CD4-positive, alpha-beta T cell treated with Interleukin-15 for 4 hours (primary cell): Measurements from ENCODE around the gene PTPN3.

Experiments used
- DNase-seq: peaks from one replicate; pipeline ENCODE4 v3.0.0-alpha.2; 2020; ENCODE audit warnings: low spot score

Gene PTPN3

GRCh38 chr9:109421026-109421970, 76.8 kb downstream of the PTPN3 start:
- DNase-seq, result no peak

- DNase-seq, result no peak
Observed at GRCh38 chr9:109419531-109419930, 78.6 kb downstream of the PTPN3 start.

DNA sequence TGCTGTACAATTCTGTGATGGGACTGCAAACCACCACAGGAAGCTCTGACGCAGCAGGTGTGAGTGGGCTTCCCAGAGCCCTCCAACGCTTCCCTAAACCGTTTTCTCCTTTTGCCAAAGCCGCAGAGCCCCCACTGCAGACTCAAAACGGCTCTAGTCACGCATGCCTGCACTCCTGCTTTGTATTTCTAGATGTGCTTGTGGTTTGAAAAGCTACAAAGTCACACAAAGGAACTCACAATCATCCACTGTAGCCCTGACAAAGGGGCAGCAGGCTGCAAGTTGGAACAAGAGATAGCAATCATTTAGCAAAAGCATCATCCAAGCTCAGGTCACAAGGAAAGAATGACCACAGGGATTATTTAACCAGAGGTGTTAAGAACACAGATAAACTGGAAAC, 79.3 kb downstream of the PTPN3 start:
- no peak for DNase-seq

GRCh38 chr9:109417585-109418544, 80.2 kb downstream of the PTPN3 start:
- DNase-seq, result no peak

GRCh38 chr9:109417054-109417453, 81.1 kb downstream of the PTPN3 start:
- DNase-seq, result no peak

DNA sequence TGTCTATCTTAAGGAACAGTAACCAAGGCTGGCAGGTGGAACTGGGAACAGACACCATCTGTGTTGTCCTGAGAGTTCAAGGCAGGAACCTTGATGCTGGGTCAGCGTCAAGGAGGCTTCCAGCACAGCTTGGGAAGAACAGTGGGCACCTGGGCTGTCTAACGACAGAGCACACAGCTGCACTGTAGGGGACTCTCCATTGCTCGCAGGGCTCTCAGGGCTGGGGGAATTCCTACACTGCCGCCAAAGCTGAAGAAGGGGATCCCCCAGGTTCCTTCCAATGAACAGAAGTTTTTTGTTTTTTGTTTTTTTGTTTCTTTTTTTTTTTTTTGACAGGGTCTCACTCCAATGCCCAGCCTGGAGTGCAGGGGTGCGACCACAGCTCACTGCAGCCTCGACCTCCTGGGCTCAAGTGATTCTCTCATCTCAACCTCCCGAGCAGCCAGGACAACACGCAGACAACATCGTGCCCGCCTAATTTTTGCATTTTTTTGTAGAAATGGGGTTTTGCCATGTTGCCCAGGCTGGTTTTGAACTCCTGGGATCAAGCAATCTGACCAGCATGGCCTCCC, 81.9 kb downstream of the PTPN3 start:
- DNase-seq, result no peak

DNA sequence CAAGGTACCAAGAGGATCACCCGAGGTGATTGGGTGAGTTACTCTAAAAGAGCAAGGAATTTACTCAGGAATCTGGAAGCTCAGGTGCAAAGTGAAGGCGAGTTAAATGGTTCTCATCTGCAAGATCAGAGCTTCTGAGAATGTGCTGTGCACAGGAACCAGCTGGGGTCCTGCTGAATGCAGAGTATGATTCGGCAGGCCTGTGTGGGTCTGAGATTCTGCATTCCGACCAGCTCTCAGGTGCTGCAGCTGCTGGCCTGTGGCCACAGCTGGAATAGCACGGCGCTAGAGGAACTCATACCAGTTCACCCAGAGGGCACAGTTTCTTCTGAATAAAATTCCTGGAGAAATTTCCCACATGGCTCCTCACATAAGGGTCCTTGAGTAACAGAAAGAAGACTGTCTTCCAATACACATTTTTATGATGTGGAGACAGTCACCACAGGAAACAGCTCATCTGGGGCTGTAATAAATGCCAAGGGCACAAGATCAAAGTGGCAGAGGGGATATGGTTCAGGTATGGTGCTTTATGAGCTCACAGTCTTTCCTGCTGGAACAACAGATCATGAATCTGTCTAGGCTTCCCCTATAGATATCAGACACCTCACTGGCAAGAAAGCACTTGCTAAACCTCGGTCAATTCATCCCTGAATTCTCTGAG, 83.9 kb downstream of the PTPN3 start:
- no peak for DNase-seq

DNA sequence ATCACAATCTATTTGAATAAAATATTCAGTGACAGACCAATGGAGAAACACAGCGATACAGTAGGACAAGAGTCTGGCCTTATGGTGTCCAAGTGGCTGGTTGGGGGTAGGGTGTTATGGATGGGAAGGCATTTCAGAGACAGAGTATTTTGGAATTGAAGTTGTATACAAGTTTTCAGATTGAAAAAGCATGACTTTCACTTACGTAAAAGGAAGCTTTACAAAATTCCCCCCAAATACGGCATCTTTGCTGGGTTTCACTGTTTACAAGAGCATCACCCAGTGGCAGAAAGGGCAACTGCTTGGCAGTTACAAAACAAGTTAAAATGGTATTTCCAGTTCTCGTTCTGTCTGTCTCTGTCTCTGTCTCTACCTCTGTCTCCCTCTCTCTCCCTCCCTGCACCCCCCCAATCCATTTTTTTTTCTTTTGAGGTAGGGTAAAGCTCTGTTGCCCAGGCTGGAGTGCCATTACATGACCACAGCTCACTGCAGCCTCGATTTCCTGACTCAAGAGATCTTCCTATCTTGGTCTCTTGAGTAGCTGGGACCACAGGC, 86.2 kb downstream of the PTPN3 start:
- DNase-seq, result no peak

GRCh38 chr9:109411069-109411761, 86.9 kb downstream of the PTPN3 start:
- DNase-seq, result no peak

DNA sequence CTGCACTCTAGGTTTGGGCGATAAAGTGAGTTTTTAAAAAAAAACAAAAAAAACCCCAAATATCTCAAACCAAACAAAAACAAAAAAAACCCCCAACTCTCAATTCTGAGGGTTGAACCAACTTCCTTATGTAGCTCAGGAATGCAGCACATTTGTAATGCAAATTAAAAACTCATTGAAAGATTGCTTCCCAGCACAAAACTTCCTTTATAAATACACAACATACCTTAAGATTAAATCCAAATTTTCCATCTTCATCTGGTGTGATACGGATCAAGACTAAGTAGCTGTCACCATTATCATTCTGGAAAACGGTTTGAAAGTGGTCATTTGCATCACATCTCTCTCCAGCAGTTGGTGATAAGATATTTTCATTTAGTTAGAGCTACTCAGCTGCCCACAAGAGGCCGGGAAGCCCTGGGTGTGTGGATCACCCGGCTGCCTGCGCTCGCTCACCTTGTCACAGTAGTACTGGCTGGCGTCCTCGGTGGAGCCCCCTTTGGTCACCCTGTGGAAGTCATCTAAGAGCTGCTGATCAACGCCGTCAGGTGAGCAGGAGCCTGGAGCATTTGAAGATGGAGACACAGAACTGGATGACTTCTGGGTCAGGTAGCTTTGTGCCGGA, 88.2 kb downstream of the PTPN3 start:
- DNase-seq, result no peak

DNA sequence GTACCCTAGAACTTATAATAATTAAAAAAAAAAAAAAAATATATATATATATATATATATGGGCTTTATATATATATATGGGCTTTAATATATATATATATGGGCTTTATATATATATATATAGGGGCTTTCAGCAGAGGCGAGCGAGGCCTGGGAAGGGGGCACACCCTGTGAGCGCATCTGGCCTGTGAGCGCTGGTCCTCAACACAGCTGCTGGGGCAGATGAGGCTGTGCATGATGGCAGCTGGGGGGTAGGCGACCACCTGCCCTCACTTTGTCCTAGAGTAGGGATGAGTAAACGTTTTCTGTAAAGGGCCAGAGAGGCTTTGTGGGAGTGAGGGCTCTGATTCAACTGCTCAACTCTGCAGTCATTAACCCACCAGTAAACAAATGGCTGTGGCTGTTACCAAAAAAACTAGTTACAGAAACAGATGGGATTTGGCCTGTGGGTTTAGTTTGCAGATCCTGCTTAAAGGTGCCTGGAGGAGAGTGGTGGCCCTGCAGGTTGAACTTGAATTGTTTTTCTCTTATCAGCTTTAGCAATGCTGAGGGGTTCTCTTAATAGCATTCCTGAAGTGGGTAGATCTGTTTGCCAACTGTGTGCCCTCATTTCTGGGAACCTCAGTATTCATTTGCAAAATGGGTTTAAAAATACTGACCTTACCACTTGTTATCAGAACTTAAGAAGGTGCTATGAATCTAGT, 89.2 kb downstream of the PTPN3 start:
- DNase-seq, result no peak

- no peak for DNase-seq
Observed at GRCh38 chr9:109403766-109404320, 94.3 kb downstream of the PTPN3 start.

DNA sequence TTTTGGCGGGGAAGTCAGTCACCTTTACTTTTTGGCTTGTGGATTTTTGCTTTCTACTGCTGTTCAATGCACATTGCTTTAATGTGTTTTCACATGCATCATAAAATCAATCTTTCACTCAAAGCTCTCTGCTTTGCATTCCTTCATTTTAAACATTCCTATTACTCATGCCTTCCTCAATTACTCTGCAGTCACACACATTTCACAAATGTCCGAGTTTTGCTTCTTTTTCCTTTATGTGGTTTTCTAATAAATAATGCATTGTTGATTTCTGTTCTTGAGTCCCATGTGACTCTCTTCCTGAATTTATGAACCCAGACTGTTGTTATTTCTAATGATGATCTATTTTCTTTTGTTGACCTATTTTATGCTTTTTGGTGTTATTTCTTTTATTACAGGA, 95.0 kb downstream of the PTPN3 start:
- no peak for DNase-seq

DNA sequence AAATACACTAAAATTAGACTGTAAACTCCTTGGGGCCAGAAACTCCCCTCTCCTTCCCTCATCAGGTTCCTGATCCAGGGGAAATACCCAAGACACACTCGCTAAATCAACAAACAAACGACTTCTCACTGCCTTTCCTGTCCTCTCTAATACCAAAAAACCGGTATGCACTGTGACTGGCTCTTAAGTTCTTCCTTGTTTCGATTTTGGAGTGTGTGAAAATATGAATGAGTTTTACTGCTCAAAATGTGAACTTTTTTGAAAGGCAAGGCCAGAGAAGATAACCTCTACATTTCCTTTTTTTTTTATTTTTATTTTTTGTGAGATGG, 96.2 kb downstream of the PTPN3 start:
- DNase-seq, result no peak

- no peak for DNase-seq
Observed at GRCh38 chr9:109401169-109401989, 96.7 kb downstream of the PTPN3 start.

DNA sequence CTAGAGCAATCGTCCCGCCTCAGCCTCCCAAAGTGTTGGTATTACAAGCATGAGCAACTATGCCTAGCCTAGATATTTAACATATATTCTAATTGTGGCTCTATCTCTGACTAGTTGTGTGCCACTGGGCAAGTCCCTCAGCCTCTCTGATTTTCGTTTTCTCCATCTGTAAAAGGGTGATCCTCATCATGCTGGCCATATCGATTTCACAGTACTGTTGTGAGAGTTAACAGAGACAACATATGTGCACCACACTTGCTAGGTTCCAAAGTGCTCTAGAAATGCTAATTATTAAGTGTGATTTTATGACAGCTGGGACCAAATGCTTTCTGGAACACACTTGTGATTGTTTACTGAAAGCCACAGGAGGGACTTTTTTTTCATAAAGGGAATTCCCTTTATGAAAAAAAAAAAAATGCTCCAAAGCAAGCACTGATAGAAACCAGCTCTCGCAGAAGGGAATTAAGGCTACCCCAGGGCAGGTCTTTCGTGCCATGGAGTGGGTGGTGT, 98.8 kb downstream of the PTPN3 start:
- DNase-seq, result no peak

- DNase-seq, result no peak
Observed at GRCh38 chr9:109391176-109391575, 106.9 kb downstream of the PTPN3 start.

DNA sequence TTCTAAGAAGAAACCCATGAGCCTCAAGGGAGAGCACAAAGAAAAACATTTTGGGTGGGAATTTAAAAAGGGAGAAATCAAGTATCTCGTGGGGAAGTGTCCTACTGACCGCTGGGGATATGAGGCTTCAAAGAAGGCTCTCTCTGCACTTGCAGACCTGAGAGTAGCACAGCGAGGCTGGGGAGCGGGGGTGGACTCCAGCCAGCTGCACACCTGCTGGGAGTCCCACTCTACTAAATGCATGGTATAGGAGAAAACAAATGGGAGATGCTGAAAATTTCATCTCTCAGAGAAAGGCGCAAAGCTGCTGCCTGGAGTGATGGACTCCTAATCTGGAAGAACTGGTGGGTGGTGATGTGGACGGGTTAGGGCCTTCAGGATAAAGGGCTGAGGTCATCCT, 110.3 kb downstream of the PTPN3 start:
- DNase-seq, result no peak

GRCh38 chr9:109387206-109387605, 110.9 kb downstream of the PTPN3 start:
- DNase-seq, result no peak
